Activated T-cell treated with anti-CD3 and anti-CD28 coated beads, Interleukin-2, amount 50 U/mL, for 72 hours (primary cell): ENCODE measurements around the gene BORCS5. TPM values are rescaled to one million over a fixed set of nuclear protein-coding genes. Genes with fewer than 3 reads are reported as not detected.
"Not testable (repeated sequence)": the region's sequence is repeated elsewhere in the genome, so short reads cannot be mapped to it uniquely, and the experiment has no call there.

Source experiments
- ATAC-seq, 2 donors: fragments of 150-1000 bp; cut with Tn5 transposase; replicated peaks in 1 of 2; 2 replicates each; pipeline ENCODE4 v1.10.0; 2021; ENCODE audit warnings: moderate library complexity in 2 of 2, mild to moderate bottlenecking in 1 of 2
- DNase-seq, 2 donors: peaks; one replicate each; pipeline ENCODE4 v3.0.0; 2021 to 2022; ENCODE audit warnings: mixed read lengths in 1 of 2
- H3K27ac Mint-ChIP-seq: one replicate; pipeline ENCODE4 v1.8.0; 2022; ENCODE audit warnings: mild to moderate bottlenecking, moderate library complexity, mixed read lengths
- H3K27me3 Mint-ChIP-seq: one replicate; pipeline ENCODE4 v1.8.0; 2022; ENCODE audit warnings: low read depth, mixed read lengths
- H3K36me3 Mint-ChIP-seq, 2 donors: one replicate each; pipeline ENCODE4 v1.8.0; 2022; ENCODE audit warnings: mixed read lengths in 2 of 2, mild to moderate bottlenecking in 1 of 2; ENCODE audit not compliant: insufficient read depth in 2 of 2
- H3K4me1 Mint-ChIP-seq: one replicate; pipeline ENCODE4 v1.8.0; 2022; ENCODE audit warnings: low read depth, mixed read lengths
- H3K4me3 Mint-ChIP-seq, 2 donors: one replicate each; pipeline ENCODE4 v1.8.0; 2022; ENCODE audit warnings: mild to moderate bottlenecking in 2 of 2, mixed read lengths in 2 of 2, moderate library complexity in 2 of 2
- H3K9me3 Mint-ChIP-seq, 2 donors: one replicate each; pipeline ENCODE4 v1.8.0; 2022; ENCODE audit warnings: mixed read lengths in 2 of 2
- total RNA-seq, 2 donors: library from RNA; stranded (reverse); gene quantifications; one replicate each; pipeline ENCODE4 v1.2.3, GENCODE V29; 2022

The BORCS5 gene
- total RNA-seq, 2 donors from 2014 or later = 37.7 to 44.9 TPM

- no peak for DNase-seq
- Mint-ChIP-seq H3K4me1 (peaks cover 56% of the 10 kb centered on the region), H3K27ac (peak overlapping the region; percentile 92), H3K9me3 (no peaks in the 10 kb centered on the region), H3K27me3 (no peaks in the 10 kb centered on the region), H3K4me3 (peak overlapping the region; percentile 23 to 64), H3K36me3 (peaks cover 8 to 11% of the 10 kb centered on the region in 2 donors)
- ATAC-seq = peak in 1 of 2 donors; percentile 36
Measured at GRCh38 chr12:12501121-12501520, 144.2 kb downstream of the BORCS5 start.

- DNase-seq, ATAC-seq, H3K9me3 Mint-ChIP-seq, H3K27me3 Mint-ChIP-seq: not testable (repeated sequence)
- H3K4me3 Mint-ChIP-seq = peak overlapping the region; percentile 33 to 75
- H3K36me3 Mint-ChIP-seq = peaks cover 8 to 11% of the 10 kb centered on the region in 2 donors
- peak overlapping the region; percentile 96 for H3K27ac Mint-ChIP-seq
- peaks cover 67% of the 10 kb centered on the region for H3K4me1 Mint-ChIP-seq
Measured at GRCh38 chr12:12502130-12502814, 145.4 kb downstream of the BORCS5 start.

GRCh38 chr12:12502815-12503151 is 145.9 kb downstream of the BORCS5 start:
- H3K9me3 Mint-ChIP-seq = no peaks in the 10 kb centered on the region
- peaks cover 8 to 11% of the 10 kb centered on the region in 2 donors for H3K36me3 Mint-ChIP-seq
- no peaks in the 10 kb centered on the region for H3K27me3 Mint-ChIP-seq
- ATAC-seq (no peak), DNase-seq (no peak)
- H3K4me3 Mint-ChIP-seq = peak overlapping the region; percentile 33 to 75
- peaks cover 67% of the 10 kb centered on the region for H3K4me1 Mint-ChIP-seq
- H3K27ac Mint-ChIP-seq = peak overlapping the region; percentile 96

GRCh38 chr12:12503384-12504078 is 146.7 kb downstream of the BORCS5 start:
- DNase-seq (no peak), ATAC-seq (peak in 1 of 2 donors; percentile 3)
- Mint-ChIP-seq H3K4me3 (peak overlapping the region; percentile 33 to 75), H3K9me3 (no peaks in the 10 kb centered on the region), H3K27ac (peak overlapping the region; percentile 96), H3K4me1 (peaks cover 67% of the 10 kb centered on the region), H3K27me3 (no peaks in the 10 kb centered on the region), H3K36me3 (peaks cover 8% of the 10 kb centered on the region in 2 donors)

GRCh38 chr12:12505544-12506495 is 148.9 kb downstream of the BORCS5 start:
- no peaks in the 10 kb centered on the region for H3K27me3 Mint-ChIP-seq
- peak overlapping the region; percentile 53 to 70 for H3K4me3 Mint-ChIP-seq
- no peaks in the 10 kb centered on the region for H3K9me3 Mint-ChIP-seq
- peaks cover 62% of the 10 kb centered on the region for H3K4me1 Mint-ChIP-seq
- H3K27ac Mint-ChIP-seq = peak overlapping the region; percentile 81
- ATAC-seq (peak; percentile 83 to 89), DNase-seq (peak; percentile 50 to 52)
- H3K36me3 Mint-ChIP-seq = peaks cover 1 to 10% of the 10 kb centered on the region in 2 donors

- peak overlapping the region; percentile 81 for H3K27ac Mint-ChIP-seq
- DNase-seq (no peak), ATAC-seq (no peak)
- peaks cover 1 to 6% of the 10 kb centered on the region in 2 donors for H3K36me3 Mint-ChIP-seq
- peak overlapping the region; percentile 53 to 70 for H3K4me3 Mint-ChIP-seq
- H3K27me3 Mint-ChIP-seq = no peaks in the 10 kb centered on the region
- H3K4me1 Mint-ChIP-seq = peaks cover 56% of the 10 kb centered on the region
- H3K9me3 Mint-ChIP-seq = no peaks in the 10 kb centered on the region
Measured at GRCh38 chr12:12506496-12506890, 149.6 kb downstream of the BORCS5 start.

GRCh38 chr12:12507121-12507520 is 150.2 kb downstream of the BORCS5 start:
- H3K27ac Mint-ChIP-seq = peak overlapping the region; percentile 81
- H3K36me3 Mint-ChIP-seq = peaks cover 1 to 6% of the 10 kb centered on the region in 2 donors
- H3K4me3 Mint-ChIP-seq = peak overlapping the region; percentile 53 to 70
- H3K4me1 Mint-ChIP-seq = peaks cover 51% of the 10 kb centered on the region
- H3K27me3 Mint-ChIP-seq = no peaks in the 10 kb centered on the region
- DNase-seq (no peak), ATAC-seq (no peak)
- no peaks in the 10 kb centered on the region for H3K9me3 Mint-ChIP-seq

- no peak for ATAC-seq
- Mint-ChIP-seq H3K4me3 (peak overlapping the region in 1 of 2 donors; percentile 46), H3K27me3 (no peaks in the 10 kb centered on the region), H3K9me3 (no peaks in the 10 kb centered on the region), H3K27ac (peak overlapping the region; percentile 75), H3K36me3 (peaks cover 0 to 3% of the 10 kb centered on the region in 2 donors), H3K4me1 (peaks cover 36% of the 10 kb centered on the region)
- DNase-seq = no peak
Measured at GRCh38 chr12:12508612-12509011, 151.7 kb downstream of the BORCS5 start.

- no peaks in the 10 kb centered on the region for H3K27me3 Mint-ChIP-seq
- DNase-seq (no peak), ATAC-seq (peak in 1 of 2 donors; percentile 17)
- H3K36me3 Mint-ChIP-seq = peaks cover 3% of the 10 kb centered on the region in 2 donors
- peak overlapping the region in 1 of 2 donors; percentile 8 for H3K4me3 Mint-ChIP-seq
- peak overlapping the region; percentile 13 for H3K27ac Mint-ChIP-seq
- H3K4me1 Mint-ChIP-seq = peaks cover 21% of the 10 kb centered on the region
- no peaks in the 10 kb centered on the region for H3K9me3 Mint-ChIP-seq
Measured at GRCh38 chr12:12510141-12510540, 153.3 kb downstream of the BORCS5 start.

- no peaks in the 10 kb centered on the region for H3K9me3 Mint-ChIP-seq
- H3K36me3 Mint-ChIP-seq = peaks cover 3% of the 10 kb centered on the region in 2 donors
- H3K27ac Mint-ChIP-seq = no peak overlapping the region
- H3K4me3 Mint-ChIP-seq = peak overlapping the region in 1 of 2 donors; percentile 8
- no peak for ATAC-seq
- H3K4me1 Mint-ChIP-seq = peaks cover 17% of the 10 kb centered on the region
- DNase-seq = no peak
- no peaks in the 10 kb centered on the region for H3K27me3 Mint-ChIP-seq
Measured at GRCh38 chr12:12510551-12510950, 153.7 kb downstream of the BORCS5 start.

GRCh38 chr12:12511021-12511783 is 154.3 kb downstream of the BORCS5 start:
- Mint-ChIP-seq H3K36me3 (peaks cover 3% of the 10 kb centered on the region in 2 donors), H3K9me3 (no peaks in the 10 kb centered on the region), H3K4me3 (no peak overlapping the region), H3K27me3 (no peaks in the 10 kb centered on the region), H3K27ac (no peak overlapping the region), H3K4me1 (peaks cover 11% of the 10 kb centered on the region)
- no peak for ATAC-seq
- no peak for DNase-seq
